OCI-M2 (cell line): ENCODE data around the gene ARHGAP10.
A peak's percentile ranks its signal among the peaks of the same experiment; 100 is the strongest.

Source experiments
- DNase-seq: peaks from one replicate; lab custom pipeline; 2025; ENCODE audit not compliant: unreplicated experiment; lab: John Stamatoyannopoulos, UW

The ARHGAP10 gene, protein sequence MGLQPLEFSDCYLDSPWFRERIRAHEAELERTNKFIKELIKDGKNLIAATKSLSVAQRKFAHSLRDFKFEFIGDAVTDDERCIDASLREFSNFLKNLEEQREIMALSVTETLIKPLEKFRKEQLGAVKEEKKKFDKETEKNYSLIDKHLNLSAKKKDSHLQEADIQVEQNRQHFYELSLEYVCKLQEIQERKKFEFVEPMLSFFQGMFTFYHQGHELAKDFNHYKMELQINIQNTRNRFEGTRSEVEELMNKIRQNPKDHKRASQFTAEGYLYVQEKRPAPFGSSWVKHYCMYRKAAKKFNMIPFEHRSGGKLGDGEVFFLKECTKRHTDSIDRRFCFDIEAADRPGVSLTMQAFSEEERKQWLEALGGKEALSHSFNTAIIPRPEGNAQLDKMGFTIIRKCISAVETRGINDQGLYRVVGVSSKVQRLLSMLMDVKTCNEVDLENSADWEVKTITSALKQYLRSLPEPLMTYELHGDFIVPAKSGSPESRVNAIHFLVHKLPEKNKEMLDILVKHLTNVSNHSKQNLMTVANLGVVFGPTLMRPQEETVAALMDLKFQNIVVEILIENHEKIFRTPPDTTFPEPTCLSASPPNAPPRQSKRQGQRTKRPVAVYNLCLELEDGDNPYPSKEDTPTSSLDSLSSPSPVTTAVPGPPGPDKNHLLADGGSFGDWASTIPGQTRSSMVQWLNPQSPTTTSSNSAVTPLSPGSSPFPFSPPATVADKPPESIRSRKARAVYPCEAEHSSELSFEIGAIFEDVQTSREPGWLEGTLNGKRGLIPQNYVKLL

DNA sequence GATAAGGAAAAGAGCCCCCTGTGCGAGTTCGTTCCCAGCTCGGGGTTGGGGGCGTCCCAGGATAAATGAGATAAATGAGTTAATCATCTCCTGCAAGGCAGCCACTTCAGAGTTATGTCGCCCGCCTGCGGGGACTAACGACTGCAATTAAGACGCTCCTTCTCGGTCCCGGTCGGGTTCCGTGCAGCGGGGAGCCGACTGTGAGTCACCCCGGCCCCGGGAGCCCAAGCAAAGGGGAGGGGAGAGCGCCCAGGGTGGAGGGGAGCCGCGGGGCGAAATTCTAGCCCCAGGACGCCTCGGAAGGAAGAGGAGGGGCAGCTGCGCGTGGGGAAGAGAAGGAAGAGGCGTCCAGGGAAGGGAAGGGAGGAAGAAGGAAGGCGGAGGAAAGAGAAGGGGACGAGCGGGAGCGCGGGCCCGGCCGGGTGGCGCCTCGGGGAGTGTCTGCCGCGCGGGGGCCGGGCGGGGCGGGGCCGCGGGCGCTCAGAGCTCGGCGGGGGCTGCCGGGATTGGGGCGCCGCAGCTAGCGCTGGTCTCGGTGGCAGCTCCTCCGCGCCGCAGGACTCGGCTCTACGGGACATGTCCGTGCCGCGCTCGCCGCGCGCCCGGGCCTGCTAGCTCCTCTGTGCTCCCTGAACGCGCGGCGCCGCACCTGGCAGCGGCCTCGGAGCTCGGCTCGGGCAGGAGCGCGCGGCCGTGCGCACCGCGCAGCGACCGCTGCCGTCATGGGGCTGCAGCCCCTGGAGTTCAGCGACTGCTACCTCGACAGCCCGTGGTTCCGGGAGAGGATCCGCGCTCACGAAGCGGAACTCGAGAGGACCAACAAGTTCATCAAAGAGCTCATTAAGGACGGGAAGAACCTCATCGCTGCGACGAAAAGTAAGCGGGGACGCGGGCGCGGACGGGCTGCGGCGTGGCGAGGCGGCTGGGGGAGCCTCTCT, at the start of gene ARHGAP10:
TSS of gene ARHGAP10 (plus strand) at position 509 of the 938 bp plus-strand sequence. CDS start at position 723, 214 bp downstream.
- no peak for DNase-seq

DNA sequence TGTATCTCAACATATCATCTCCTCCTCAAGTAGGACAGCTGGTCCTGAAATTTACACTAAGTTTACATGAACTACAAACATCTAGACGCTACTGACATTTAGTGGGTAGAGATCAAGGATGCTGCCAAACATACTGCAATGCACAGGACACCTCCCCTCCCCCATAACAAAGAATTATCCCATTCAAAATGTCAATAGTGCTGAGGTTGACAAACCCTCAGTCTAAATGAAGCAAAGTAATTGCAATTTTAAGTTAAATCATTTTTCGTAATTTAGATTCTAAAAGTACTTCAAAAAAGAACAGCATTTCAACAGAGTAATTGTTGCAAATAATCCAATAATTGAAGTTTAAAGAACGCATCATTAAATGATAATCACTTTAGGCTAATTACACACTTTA, 49.1 kb upstream of the ARHGAP10 start:
- DNase-seq, result no peak

DNA sequence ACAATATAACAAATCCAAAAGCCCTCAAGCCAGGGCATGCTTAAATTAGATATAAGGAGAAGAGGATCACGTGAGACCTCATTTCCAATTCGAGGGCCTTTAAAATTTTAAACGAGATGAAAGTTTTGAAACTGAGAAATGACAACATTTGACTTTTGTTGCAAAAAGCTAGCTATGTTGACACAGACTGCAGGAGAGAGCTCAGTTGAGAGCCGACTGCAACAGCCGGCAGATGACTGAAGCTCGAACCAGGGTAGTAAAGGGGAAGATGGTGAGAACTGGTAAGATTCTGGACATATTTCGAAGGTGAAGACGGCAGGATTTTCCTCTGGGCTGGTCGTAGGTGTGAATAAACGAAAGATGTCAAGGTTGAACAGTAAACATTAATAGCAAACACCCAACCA, 48.7 kb upstream of the ARHGAP10 start:
- DNase-seq, result no peak

DNA sequence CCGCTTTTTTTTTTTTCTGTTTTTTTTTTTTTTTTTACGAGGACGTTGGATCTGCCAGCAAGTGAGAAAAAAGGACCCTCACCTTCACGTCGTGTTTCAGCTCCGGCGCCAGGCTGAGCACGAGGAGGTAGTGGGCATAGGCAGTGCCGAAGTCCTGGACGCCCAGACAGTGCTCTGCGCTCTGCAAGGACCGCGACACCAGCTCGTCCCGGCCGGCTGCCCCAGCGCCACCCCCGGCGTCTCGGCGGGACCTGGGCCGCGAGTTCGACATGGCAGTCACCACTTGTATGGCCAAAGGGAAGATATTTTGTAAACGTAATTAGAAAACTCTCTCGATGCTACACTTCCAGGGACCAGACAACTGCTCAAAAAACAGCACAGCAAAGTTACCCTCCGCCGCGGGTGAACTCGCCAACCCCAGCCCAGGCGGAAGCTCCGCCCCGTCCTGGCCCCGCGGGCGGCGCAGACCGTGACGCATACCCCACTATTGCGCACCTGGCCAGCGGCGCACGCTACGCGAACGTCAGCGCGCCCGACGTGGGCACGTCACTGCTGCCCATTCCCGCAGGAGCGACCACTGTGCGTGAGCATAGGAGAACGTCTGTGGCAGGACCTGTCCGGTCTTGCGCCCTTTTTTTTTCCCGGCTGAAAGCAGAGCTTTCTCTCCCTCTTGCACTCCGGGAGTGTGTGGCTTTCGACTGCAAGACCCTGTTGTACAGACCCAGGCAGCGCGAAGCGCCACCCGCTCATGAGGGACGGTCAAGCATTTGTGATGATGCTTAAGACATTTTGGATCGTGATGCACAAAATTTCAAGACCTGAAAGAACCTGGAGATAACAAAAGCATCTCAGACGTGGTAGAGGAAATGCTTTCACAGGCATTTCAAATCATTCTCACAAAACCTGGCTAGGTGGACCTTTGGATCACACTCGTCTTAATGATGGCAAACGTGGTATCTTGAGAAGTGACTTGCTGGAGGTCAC, 47.9 kb upstream of the ARHGAP10 start, which contains the start of gene PRMT9:
TSS of gene PRMT9 (minus strand) at position 447 of the 984 bp plus-strand sequence. CDS start at position 271, 176 bp downstream.
- peak; percentile 53 for DNase-seq

DNA sequence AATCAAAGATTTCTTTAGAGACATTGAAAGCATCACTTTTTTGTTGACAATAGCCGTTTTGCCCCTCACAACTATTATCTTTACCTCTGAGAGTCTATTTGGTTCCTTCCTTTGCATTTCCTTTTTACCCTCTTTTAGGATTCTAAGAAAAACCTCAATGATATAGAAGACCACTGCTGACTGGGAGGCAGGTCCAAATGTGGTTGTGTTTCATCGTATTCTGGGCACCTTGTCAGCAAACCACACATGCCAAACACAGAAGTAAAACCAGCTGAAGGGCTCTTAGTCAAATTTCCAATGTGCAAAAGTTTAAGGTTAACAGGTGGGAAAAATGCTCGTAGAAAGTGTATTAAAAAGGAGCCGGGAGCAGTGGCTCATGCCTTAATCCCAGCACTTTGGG, 42.8 kb upstream of the ARHGAP10 start:
- DNase-seq, result no peak

DNA sequence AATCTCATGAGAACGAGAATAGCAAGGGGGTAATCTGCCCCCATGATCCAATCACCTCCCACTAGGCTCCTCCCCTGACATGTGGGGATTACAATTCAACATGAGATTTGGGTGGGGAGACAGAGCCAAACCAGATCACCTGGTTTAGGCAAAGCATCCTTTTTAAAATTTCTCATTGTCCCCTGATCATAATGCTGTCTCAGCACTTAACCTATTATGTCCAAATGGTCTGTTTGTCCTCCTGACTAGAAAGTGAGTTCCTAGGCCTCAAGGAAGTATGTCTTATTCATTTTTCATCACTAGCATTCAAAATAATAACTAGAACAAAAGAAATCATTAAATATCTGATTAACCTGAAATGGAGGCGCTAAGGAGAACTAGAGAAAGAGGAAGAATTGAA, 40.1 kb upstream of the ARHGAP10 start:
- DNase-seq, result no peak

DNA sequence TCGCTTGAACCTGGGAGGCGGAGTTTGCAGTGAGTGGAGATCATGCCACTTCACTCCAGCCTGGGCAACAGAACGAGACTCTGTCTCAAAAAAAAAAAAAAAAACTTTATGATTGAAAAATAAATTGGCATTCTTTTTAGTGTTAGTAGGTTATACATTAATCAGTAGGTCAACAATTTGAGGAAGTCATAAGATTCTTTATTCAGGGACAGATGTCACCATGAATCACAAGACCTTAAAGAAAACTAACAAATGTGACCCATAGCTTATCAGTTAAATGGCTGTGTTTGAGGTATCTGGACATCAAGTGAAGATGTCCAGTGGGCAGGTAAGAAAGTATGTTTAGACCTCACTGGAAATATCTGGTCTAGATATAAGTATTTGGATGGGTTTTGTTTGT, 38.7 kb upstream of the ARHGAP10 start:
- no peak for DNase-seq

DNA sequence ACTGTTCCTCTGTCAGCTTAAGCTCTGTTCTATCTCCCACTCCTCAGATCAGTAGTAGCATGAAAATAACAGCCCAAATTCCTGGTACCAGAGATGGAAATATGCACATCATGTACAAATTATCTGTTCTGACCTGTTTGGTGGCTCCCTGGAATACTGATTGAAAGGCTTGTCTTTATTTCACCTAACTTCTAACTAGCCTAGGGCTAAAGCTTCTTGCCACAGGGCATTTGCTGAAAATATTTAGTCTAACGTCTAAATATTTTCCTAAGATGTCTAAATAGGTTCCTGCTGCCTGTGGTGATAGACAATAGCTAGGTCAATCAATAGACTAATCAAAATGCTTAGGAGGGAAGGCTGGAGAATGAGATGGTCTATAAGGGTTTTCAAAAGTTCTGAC, 35.0 kb upstream of the ARHGAP10 start:
- no peak for DNase-seq

DNA sequence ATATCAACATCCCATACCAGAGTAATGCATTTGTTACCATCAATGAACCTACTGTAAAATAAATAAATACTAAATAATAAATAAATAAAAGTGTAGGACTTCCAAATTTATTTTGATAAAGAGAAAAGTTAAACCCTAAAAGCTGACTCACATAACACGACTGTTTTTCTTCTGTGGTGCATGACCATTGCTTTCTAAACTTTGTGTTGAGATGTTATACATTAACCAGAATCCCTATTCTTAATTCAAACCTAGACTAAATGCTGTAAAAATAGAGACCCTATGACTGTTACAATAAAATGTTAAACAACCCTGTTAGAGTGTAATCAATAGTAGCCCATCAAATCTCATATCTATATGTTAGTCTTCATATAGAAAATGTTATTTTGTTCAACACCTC, 27.0 kb upstream of the ARHGAP10 start:
- DNase-seq, result no peak

DNA sequence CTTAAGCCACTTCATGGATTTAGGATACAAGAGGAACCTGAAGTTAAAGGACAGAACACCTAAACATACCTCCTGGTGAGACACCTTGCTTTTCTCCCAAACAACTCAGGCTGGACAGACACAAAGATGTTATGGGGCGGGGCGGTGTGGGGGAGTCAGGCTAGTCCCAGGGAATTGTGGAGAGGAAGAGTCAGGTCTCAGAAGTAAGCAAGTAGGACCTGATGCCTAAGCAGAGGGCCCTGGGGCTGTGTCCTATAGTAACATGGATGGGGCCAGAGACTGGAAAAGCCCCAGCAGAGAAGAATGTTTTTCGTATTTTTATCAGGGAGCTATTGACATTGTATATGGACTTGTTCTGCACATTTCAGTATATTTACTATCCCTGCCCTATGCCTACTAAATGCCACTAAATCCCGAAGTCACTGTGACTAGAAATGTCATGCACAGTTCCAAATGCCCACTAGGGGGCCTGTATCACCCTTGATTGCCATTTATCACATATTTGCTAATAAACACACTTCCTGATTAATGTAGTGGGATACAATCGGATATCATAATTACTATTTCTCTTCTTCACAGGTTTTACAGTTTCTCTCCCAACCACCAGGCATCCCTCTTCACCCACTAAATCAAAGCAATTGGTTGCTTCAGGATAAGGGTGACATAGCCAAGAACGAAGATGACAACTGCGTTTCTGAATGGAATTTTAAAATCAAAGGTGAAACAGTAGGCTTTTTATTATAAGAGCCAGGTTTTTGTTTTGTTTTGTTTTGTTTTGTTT, 23.8 kb upstream of the ARHGAP10 start:
- DNase-seq, result no peak

DNA sequence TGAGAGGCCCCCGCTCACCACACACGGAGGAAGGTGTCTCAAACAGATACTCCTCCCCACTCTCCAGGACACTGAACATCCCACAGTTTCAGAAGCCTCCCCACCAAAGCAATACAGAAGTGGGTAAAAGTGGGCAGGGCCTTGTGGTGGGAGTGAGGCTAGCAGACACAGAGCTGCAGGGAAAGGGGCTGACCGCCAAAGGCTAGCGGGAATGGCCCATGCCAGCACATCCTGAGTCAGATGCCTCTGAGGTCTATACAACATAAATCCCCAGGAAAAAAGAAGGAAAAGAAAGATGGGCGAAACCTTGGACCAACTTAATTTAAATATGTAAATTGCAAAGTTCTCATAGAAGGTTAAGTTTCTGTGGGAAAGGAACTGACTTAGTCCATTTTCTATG, 21.9 kb upstream of the ARHGAP10 start:
- DNase-seq, result no peak

DNA sequence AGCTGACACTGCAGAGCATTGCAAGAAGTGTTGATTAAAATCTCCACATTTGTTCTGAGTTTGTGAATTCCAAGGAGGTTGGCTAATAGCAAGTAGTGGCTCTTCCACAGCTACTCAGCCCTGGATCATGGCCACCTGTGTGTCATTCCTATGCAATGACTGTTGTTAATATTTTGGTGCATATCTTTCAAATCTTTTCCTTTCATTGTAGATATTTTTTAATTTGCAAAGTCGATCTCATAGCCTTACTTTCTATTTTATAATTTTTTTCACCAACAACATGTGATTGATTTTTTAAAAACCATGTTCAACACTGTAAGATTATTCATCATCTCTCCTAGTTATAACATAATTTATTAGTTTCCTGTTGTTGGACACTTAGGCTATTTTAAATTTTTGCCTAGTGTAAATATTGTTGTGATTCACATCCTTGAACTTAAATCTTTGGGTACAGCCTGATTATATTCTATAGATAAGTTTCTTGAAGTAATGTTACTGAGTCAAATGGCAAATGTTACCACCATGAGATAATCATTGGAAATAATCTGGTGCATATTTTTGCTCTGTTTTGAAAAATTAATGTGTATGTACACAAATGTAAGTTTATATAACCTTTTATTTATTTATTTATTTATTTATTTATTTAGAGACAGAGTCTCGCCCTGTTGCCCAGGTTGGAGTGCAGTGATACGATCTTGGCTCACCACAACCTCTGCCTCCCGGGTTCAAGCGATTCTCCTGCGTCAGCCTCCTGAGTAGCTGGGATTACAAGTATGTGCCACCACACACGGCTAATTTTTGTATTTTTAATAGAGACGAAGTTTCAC, 17.1 kb upstream of the ARHGAP10 start:
- no peak for DNase-seq

DNA sequence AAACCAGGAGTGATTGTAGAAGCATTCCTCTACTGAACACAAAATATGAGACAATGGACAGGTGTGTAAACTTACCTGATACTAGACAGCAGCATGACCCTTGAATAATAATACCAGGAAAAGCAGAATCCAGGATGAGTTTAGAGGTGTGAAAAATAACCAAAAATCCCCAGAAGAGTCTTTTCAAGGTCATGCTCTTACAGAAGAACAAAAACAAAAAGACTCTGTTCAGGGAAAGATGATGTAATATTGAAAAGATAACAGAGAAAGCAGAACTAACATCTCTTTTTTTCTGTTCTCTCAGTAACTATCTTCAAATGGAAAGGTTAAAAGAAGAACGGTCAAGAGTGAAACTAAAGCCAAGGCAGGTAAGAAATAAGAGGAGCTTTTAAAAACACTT, 14.0 kb upstream of the ARHGAP10 start:
- DNase-seq, result no peak

DNA sequence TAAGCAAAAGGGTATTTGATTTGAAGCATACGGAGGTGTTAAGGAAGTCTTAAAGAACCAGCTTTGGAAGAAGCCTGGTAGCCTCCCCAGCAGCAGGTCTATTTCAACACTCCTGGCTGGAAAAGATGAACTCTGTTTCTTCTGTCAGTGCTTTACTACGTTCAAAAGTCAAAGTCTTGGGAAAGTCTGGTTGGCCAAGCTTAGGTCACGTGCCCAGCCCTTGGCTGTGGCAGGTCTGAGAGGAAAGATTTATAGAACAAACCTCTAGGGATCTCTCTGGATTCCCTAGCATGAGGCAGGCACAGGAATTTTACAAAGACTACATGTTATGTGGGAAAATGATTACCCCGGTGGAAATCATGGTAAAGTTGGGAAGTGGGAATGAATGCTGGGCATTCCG, 8.6 kb upstream of the ARHGAP10 start:
- DNase-seq, result no peak

DNA sequence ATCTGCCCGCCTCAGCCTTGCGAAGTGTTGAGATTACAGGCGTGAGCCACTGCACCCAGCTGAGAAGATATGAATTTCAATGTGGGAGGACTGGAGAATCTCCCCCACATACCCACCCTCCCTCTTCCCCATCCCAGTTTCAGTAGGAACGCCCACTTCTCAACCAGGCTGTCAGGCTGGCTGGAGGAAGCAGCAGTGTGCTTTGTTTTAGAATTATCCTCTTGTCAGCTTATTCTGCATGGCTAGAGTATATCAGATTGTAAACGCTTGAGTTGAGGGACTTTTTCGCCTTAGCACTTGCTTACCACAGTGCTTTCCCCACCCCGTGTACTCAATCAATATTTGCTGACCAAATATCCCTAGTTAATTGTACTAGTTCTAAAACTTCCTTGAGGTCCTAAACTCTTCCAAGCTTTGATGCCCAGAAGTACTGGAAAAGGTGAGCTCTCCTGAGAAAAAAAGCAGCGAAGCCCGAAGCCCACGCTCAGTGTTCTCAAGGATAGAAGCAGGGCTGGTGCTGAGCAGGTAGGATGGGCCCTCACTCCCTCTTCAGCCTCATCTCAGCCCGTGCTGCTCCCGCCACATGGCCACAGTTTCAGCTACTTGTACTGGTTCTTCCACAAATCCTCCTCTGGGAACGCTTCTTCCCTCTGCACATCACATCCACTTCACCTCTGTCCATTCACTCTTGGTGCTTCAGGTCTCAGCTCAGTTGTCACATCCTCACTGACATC, 7.3 kb upstream of the ARHGAP10 start:
- DNase-seq, result no peak

DNA sequence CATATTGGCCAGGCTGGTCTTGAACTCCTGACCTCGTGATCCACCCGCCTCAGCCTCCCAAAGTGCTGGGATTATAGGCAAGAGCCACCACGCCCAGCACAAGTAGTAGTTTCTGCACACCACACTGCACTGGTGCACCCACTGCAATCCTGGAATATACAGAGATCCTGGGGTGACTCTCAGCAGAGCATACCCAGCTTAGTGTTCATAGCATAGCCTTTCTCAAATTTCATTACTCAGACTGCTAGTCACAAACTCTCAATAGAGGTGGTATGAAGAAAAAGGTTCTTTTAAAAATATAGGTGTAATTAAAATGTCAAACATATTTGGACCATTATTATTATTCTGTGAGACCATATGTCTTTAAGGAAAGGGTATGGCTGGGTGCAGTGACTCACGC, 6.2 kb upstream of the ARHGAP10 start:
- DNase-seq, result no peak

DNA sequence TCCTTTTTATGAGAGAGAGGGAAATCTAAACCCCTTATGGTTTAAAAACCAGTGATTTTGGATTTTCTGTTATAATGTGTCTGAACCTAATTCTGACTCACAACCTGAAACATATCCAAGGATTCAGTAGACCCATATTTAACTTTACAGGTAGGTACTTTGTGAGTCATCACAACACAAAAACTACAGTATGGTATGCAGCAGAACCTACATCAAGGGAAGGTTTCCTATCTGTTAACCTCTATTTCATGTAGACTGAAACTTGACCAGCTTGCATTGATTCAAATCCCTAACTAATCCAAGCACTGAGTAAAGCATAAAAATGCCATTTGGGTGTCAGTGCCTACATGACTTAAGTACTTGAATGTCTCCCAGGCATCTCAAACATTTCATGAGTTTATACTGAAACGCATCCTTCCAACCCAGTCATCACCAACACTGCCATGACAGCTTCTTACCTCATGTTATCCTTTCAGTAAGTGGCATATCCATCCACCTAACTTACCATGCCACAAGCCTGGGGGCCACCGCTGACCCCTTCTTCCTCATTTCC, 4.3 kb upstream of the ARHGAP10 start:
- no peak for DNase-seq
